ENCODE results near the gene SRP9. TPM values are rescaled to one million over a fixed set of nuclear protein-coding genes. Genes with fewer than 3 reads are reported as not detected.

The SRP9 gene
- total and polyA plus RNA-seq, 3 donors from 2014 or later, result 134 to 249 (median 159) TPM

GRCh38 chr1:225770561-225771248 lies 6.9 kb upstream of the SRP9 start:
- DNase-seq, result no peak
- intact Hi-C loops (cut with DNase I; ENCODE audit: low total_unique reads), result loop anchor here (5.0 to 10.0 kb wide), 3 partner anchors 116 to 293 kb away; partner anchors contain the start of gene ENAH
- no peaks in the 10 kb centered on the region for H3K27me3 ChIP-seq

GRCh38 chr1:225771661-225772322 lies 5.8 kb upstream of the SRP9 start:
- no peak for TF ChIP-seq POLR2A (IDR thresholded peaks at IDR 0.05)
- TF ChIP-seq CTCF (IDR thresholded peaks at IDR 0.05), result no peak
- intact Hi-C loops (cut with DNase I; ENCODE audit: low total_unique reads), result loop anchor here (5.0 to 10.0 kb wide), 3 partner anchors 117 to 294 kb away; partner anchors contain the start of gene ENAH
- 42 to 63% methylated on average over 4 of the region's 4 CpGs for WGBS, 2 donors

More at GRCh38 chr1:225770561-225771248, 6.9 kb upstream of the SRP9 start:
- no peaks in the 10 kb centered on the region for H3K9me3 ChIP-seq
- peak overlapping the region; percentile 6 to 37 for H3K27ac ChIP-seq
- WGBS, 2 donors, result 24 to 35% methylated on average over 11 of the region's 11 CpGs
- H3K36me3 ChIP-seq (ENCODE audit: low read depth, missing control alignments), result no peaks in the 10 kb centered on the region
- no peak overlapping the region for H3K4me3 ChIP-seq
- no peak for TF ChIP-seq CTCF (IDR thresholded peaks at IDR 0.05)
- TF ChIP-seq POLR2A (IDR thresholded peaks at IDR 0.05), result no peak
- peaks cover 66% of the 10 kb centered on the region for H3K4me1 ChIP-seq

GRCh38 chr1:225772323-225772768 lies 5.3 kb upstream of the SRP9 start:
- peak overlapping the region in 1 of 2 donors; percentile 54 for H3K27ac ChIP-seq
- no peaks in the 10 kb centered on the region for H3K9me3 ChIP-seq
- H3K27me3 ChIP-seq, result no peaks in the 10 kb centered on the region
- H3K4me3 ChIP-seq, result no peak overlapping the region
- TF ChIP-seq POLR2A (IDR thresholded peaks at IDR 0.05) (no peak), CTCF (IDR thresholded peaks at IDR 0.05) (peak; percentile 66 to 77 (median 76))
- no peaks in the 10 kb centered on the region for H3K36me3 ChIP-seq (ENCODE audit: low read depth, missing control alignments)
- DNase-seq, result peak; percentile 90
- peaks cover 61% of the 10 kb centered on the region for H3K4me1 ChIP-seq
- WGBS, 2 donors, result 22 to 31% methylated on average over 5 of the region's 5 CpGs
- intact Hi-C loops (cut with DNase I; ENCODE audit: low total_unique reads), result loop anchor here (5.0 to 10.0 kb wide), 3 partner anchors 118 to 295 kb away; partner anchors contain the start of gene ENAH

More at GRCh38 chr1:225771661-225772322, 5.8 kb upstream of the SRP9 start:
- Histone ChIP-seq H3K36me3 (ENCODE audit: low read depth, missing control alignments) (no peaks in the 10 kb centered on the region), H3K4me1 (peaks cover 67% of the 10 kb centered on the region), H3K9me3 (no peaks in the 10 kb centered on the region), H3K27ac (peak overlapping the region; percentile 15 to 54), H3K27me3 (no peaks in the 10 kb centered on the region), H3K4me3 (no peak overlapping the region)
- DNase-seq, result no peak

GRCh38 chr1:225772848-225773247 lies 4.8 kb upstream of the SRP9 start:
- H3K36me3 ChIP-seq (ENCODE audit: low read depth, missing control alignments), result no peaks in the 10 kb centered on the region
- TF ChIP-seq POLR2A (IDR thresholded peaks at IDR 0.05), result no peak
- no peak for TF ChIP-seq CTCF (IDR thresholded peaks at IDR 0.05)
- WGBS, 2 donors, result 43 to 48% methylated on average over 4 of the region's 4 CpGs
- no peaks in the 10 kb centered on the region for H3K27me3 ChIP-seq
- DNase-seq, result peak; percentile 54
- intact Hi-C loops (cut with DNase I; ENCODE audit: low total_unique reads), result loop anchor here (5.0 to 10.0 kb wide), 3 partner anchors 118 to 296 kb away; partner anchors contain the start of gene ENAH
- H3K9me3 ChIP-seq, result no peaks in the 10 kb centered on the region
- H3K27ac ChIP-seq, result peak overlapping the region in 1 of 2 donors; percentile 14
- no peak overlapping the region for H3K4me3 ChIP-seq
- peaks cover 56% of the 10 kb centered on the region for H3K4me1 ChIP-seq
